CD4-positive, alpha-beta T cell treated with Interferon alpha-2 for 1 hour (primary cell): Measurements from ENCODE around the gene ANK3.
A peak's percentile ranks its signal among the peaks of the same experiment; 100 is the strongest.
"Not testable (repeated sequence)": the region's sequence is repeated elsewhere in the genome, so short reads cannot be mapped to it uniquely, and the experiment has no call there.

Experiments used
- DNase-seq, 2 donors: peaks; one replicate each; pipeline ENCODE4 v3.0.0-alpha.2; 2020 to 2022

Gene ANK3

DNA sequence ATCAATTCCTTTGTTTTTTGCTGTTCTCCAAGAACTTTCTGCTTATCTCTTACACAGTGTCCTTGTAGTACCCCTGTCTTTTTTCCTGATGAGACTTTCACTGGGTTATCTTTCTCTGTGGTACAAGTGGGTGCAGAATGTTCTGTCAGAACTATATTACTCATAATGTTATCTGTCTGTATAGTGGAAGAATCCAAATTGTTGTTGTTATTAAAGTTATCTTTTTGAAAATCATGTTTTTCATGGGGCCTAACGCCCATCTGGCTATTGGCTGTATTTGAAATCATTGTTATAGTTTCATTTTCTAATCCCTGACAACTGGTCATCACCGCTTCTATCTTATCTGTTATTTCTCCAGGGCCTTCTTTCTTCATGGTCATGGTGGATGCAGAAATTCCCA is 320.4 kb downstream of the ANK3 start:
- no peak for DNase-seq

DNA sequence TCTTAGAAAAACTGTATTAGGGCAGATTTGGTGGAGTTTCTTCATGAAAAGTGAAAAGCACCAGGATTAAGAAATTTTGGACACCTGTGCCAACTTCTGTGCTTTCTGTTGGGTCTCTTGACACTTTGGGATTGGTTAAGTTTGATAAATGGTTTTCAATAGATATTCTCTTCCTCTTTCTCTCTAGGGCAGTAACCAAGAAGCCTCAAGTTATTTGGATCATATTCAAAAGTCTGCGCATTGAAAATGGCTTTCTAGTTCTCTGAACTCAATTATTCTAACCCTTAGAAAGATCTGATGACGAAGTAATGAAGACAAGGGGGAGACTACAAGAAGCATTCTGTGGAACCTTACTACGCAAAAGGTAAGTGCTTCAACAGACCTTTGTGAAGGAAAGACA is 339.3 kb downstream of the ANK3 start:
- no peak for DNase-seq

DNA sequence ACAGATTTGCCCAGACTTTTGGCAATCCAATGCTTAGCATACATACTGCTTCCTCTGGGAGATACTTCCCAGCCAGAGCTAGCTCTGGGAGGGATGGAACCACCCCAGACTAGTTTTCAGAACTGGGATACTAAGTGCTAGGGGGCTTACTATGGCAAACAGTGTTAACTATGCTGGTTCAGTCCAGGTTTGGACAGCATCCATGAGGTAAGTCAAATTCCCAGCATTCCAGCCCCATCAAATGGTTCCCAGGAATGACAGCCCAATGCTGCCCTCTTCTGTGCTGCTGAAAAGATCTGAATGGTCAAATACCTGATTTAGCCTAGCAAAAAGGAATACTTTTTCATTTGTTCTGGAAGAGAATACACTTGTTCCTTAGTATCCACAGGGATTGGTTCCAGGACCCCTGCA is 341.6 kb downstream of the ANK3 start:
- no peak for DNase-seq

GRCh38 chr10:60045571-60045970 is 344.1 kb downstream of the ANK3 start:
- DNase-seq = no peak

DNA sequence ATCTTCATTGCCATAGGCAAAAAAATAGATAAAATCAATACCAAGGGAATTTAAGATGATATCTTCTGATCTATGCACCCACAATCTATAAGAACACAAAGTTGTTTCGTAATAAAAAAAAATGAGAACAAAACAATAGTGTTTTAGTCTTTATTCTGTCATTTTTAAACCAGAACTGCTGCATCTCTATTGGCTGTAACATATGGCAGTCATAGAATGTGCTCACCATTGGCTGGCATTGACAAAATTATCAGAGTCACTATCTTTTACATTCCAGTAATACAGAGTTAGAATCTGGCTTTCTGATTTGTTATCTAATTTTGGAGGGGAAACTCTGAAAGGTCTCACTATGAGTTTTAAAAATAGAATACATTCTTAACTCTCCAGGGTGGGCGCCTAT is 344.7 kb downstream of the ANK3 start:
- DNase-seq = no peak

DNA sequence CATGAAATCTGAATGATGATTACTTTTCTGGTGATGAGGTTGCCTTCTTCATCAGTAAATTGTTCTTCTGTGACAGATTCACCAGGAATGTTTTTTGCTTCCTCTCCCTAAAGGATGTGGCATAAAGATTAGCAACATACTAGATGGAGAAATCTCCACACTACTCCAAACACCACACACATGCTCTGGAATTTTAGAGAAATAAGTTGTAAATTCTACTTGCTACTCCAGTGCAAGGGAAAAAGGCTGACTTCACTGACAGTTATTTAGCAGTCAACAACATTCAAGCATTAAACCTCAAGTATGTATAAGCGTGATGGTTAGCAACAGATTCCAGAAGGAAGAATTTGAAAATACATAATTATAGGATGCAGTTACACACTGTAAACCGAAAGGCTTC is 345.4 kb downstream of the ANK3 start:
- no peak for DNase-seq

- DNase-seq = no peak
These were observed 346.0 kb downstream of the ANK3 start for GRCh38 chr10:60043561-60044241.

- DNase-seq = no peak
These were observed 346.8 kb downstream of the ANK3 start for GRCh38 chr10:60042914-60043313.

GRCh38 chr10:60042262-60042661 is 347.4 kb downstream of the ANK3 start:
- DNase-seq = no peak

DNA sequence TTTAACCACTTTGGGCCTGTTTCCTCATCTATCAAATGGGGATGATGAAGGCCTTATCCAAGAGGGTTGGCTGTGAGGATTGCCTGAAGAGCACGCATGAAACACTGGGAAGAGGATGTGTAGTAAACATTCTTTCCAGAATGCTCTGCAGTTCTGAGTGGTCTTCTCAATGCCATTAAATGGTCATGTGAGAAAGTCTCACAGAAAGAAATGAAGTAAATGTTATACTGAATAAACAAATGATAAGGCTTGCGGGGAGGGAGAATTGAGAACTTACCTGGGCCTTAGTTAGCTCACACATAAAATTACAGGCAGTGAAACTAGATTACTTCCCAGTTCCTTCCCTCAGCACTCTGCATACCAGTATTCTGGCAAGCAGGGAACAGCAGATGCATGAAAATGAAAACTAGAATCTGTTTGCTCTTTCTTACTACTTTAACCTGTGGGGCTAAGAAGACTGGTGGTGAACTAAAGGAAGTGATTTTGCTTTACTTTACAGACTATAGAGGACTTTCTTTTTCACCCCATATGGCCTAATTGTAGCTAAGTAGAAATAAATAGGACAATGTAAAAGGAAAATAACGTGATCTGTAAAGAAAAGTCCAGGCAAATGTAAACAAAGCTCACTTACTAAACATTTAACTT is 348.1 kb downstream of the ANK3 start:
- no peak for DNase-seq

DNA sequence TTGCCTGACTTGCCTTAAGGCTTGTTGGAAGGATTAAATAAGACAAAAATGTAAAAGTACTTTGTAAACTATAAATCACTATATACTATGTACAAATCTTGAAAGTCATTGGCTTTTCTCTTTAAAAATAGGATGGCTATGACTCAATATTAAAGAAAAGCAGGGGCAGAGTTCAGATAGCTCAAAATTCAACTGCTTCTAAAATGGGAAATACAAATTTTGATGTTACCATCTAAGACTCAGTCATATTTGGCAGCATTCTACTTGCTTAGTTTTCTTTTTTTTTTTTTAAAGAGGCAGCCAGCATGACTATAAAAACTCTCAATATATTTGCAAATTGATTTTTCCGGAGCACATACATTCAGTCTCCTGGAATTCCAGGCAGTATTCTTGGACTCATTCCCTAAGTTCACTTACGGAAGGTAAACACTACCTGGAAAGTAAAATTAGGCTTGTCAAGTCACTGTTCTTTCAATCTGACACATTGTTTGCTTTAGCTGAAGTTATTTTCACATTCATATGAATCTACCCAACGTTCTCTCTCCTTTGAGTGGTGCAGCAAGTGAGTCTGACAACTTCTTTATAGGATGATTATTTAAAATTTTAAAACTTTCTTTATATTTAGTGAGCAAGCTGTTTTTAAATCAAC is 349.5 kb downstream of the ANK3 start:
- no peak for DNase-seq

DNA sequence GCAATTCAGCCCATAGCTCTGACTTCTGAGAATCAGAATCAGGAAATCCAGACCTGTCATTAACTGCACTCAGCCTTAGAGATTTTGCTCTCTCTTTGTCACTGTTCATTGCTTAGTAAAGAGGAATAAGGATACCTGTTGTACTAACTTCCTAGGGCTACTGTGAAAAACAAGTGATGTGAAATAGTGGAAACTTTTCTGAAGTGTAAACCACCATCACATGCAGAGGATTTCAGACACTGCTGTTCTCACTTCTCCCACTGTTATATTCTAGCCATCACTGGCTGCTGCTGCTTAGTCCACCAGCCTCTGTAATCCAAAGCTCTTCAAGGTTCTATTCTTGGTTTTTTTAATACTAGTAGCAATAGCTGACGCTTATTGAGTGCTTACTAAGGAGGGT is 353.7 kb downstream of the ANK3 start:
- no peak for DNase-seq

DNA sequence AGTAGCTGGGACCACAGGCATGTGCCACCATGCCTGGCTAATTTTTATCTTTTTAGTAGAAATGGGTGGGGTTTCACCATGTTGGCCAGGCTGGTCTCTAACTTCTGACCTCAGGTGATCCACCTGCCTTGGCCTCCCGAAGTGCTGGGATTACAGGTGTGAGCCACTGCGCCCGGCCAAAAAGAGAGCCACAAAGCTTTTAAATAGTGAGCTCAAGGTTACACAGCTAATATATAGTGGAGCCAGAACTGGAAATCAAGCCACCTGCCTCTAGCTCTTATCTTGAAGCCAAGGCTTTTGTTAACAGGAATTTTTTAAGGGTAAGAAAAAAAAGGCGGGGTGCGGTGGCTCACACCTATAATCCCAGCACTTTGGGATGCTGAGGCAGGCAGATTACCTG is 354.3 kb downstream of the ANK3 start:
- DNase-seq = not testable (repeated sequence)

DNA sequence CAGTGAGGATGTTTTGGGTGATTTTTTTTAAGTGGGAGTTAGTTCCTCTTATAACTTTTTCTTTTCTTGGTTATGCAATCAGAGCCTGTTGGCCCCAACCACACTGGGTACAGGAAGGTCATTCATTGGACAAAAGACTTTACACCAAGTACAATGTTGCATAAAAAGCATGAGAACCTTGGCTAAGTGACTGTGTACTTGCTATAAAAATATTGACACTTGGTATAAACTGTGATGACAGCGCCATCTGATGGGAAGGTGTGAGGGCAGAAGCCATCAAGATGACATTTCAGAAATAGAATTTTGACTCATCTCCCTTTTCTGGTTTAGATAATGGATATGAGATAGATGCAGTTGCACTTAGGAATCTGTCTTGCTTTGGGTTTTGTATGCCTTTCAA is 357.0 kb downstream of the ANK3 start:
- peak; percentile 40 to 56 for DNase-seq

- DNase-seq = peak; percentile 17 to 36
These were observed 358.0 kb downstream of the ANK3 start for GRCh38 chr10:60031664-60032063.

DNA sequence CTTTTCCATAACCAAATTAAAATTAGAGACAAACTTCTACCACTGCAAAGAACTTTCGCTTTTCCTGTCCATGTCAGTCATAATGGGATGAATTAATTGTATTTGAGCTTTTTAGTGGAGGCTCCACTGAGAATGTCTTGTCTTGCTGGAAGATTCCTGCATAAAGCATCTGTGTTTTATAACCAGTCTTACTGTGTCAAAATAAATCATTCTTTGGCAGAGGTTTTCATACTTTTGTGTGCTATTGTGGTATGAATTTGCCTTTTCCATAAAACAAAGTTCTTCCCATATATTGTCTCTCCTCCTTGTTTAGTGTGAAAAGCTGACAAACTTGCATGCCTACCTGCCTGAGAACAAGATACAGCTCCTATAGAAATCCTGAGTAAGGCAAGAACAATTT is 358.5 kb downstream of the ANK3 start:
- no peak for DNase-seq

DNA sequence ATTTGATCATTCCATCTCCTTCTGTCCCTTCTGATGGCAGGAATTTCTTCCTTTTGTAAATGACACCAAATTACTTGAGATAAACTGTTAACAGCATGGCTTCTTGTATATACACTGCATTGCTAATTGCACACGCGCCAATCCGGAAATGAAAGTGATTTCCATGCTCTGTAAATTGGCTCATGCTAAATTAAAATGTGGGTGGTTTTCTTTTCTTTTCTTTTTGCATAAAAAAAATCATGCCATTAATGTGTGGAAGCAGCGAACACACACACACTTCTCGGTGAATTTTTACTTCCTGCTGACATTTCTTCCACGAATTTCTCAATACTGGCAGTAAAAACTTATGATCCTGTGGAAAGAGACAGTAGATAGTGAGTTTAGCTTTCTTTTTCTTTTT is 360.2 kb downstream of the ANK3 start:
- no peak for DNase-seq

DNA sequence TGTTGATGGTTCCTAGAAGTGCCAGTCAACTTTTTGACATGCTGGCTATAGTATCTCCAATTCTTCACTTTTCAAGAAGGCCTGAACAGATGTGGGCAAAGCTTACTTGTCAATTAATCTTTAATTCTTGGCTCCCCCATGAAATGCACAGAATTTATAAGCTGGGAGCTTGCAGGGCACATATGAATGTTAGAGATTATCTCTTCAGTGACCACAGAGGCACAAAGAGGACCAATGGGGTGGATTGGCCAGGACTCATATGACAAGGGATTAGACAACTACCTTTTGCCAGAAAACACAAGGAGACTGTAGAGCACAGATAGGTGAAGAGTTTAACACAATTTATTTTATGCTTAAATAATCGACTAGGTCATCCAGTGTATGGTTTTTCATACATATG is 361.6 kb downstream of the ANK3 start:
- no peak for DNase-seq

DNA sequence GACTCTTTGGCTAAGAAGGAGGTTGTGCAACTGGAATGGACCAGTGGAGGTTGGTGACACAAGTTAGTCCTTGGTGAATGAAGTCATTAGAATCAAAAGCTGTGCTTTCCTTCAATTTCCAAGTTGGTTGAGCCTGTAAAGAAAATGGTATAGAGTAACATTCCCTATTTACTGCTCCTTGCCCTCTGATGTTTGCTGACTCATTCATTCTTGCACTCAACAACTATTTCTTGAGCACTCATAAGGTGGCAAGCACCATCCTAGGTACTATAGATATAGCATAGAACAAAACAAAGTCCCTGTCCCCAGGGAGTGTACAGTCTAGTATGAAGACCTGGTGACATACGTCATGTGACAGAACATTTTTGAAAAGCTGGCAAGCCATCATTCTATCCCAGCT is 364.4 kb downstream of the ANK3 start:
- no peak for DNase-seq

DNA sequence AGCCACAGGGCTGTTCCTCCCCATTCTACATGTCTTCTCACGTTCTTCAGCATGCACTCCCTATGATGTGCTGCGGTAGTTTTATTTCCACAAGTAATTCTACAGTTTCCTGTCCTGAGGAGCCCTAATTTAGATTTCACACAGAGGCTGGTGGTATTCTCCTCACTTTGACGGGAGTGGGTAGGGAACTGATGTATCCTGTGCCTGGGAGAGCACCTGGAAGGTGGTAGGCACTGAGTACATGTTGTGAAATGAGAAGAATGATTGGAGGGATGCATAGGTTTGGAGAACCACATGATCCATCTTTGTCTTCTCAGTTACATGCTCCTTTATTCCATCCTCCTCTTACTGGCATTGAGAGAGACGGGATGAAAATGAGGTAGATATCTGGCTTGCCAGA is 365.2 kb downstream of the ANK3 start:
- DNase-seq = no peak

DNA sequence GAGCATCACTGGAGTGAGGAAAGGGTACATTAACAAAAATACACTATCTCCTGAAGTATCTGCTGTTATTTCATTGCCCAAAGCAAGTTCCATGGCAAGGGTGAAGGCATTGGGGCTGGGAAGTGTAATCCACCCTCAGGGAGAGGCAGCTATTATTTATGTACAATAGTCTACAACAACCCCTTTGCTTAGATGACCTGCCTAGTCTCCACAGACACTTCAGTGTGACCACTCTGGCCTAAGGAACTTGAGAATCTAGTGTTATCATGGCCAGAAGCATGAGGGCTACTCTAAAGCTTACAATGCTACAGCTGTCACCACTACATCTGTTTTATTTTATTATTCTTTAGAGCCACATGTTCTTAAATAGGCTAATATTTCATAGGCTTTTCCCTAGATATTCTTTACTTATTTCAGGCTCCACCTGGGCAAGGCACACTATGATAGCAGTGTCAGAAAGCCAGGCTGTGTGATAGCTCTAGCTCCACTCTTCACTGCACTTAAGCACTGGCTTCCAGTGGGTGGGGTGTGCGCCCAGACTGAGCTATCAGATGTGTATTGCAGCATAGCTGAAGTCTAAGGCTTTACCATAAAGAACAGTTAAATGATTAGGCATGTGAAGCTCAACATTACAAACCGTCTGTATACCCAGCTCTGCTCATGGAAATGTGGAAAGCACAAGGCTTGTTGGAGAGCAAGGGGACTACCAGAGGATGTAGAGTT is 366.4 kb downstream of the ANK3 start:
- DNase-seq = no peak

- no peak for DNase-seq
These were observed 368.3 kb downstream of the ANK3 start for GRCh38 chr10:60021361-60021760.

GRCh38 chr10:60016794-60017193 is 372.9 kb downstream of the ANK3 start:
- no peak for DNase-seq
